ENCODE measurements around the gene ZNF662. TPM values are rescaled to one million over a fixed set of nuclear protein-coding genes. Genes with fewer than 3 reads are reported as not detected.

ZNF662 gene
- total RNA-seq, 1 donor from 2014 or later: 1.3 TPM

GRCh38 chr3:42875325-42876151 is 30.4 kb upstream of the ZNF662 start, which contains the start of gene CYP8B1:
Gene CYP8B1 (minus strand): TSS chr3:42875879. CDS start chr3:42875816, 63 bp downstream.
- no peak for DNase-seq (ENCODE audit: low read depth)
- no peak within 1 kb of the TSS for H3K4me3 ChIP-seq (ENCODE audit: low read depth, low read length)
- no peaks in the 10 kb centered on the region for H3K36me3 ChIP-seq (ENCODE audit: control insufficient read depth, insufficient read depth, low read length)
- no peak for TF ChIP-seq CTCF (IDR thresholded peaks at IDR 0.05; ENCODE audit: insufficient read depth, low read length, severe bottlenecking)
- no peak for FAIRE-seq
- H3K27me3 ChIP-seq (ENCODE audit: control insufficient read depth, insufficient read depth, low read length): peaks cover 9% of the 10 kb centered on the region

- Histone ChIP-seq H3K36me3 (ENCODE audit: control insufficient read depth, insufficient read depth, low read length) (no peaks in the 10 kb centered on the region), H3K4me3 (ENCODE audit: low read depth, low read length) (no peak overlapping the region), H3K27me3 (ENCODE audit: control insufficient read depth, insufficient read depth, low read length) (peaks cover 9% of the 10 kb centered on the region)
- FAIRE-seq (no peak), DNase-seq (ENCODE audit: low read depth) (no peak)
- TF ChIP-seq CTCF (IDR thresholded peaks at IDR 0.05; ENCODE audit: insufficient read depth, low read length, severe bottlenecking): no peak
These were observed 29.5 kb upstream of the ZNF662 start for GRCh38 chr3:42876401-42876800.

GRCh38 chr3:42876940-42877720 is 28.8 kb upstream of the ZNF662 start:
- DNase-seq (ENCODE audit: low read depth) (no peak), FAIRE-seq (no peak)
- peaks cover 9% of the 10 kb centered on the region for H3K27me3 ChIP-seq (ENCODE audit: control insufficient read depth, insufficient read depth, low read length)
- H3K4me3 ChIP-seq (ENCODE audit: low read depth, low read length): no peak overlapping the region
- H3K36me3 ChIP-seq (ENCODE audit: control insufficient read depth, insufficient read depth, low read length): no peaks in the 10 kb centered on the region
- TF ChIP-seq CTCF (IDR thresholded peaks at IDR 0.05; ENCODE audit: insufficient read depth, low read length, severe bottlenecking): no peak

- no peak for TF ChIP-seq CTCF (IDR thresholded peaks at IDR 0.05; ENCODE audit: insufficient read depth, low read length, severe bottlenecking)
- H3K36me3 ChIP-seq (ENCODE audit: control insufficient read depth, insufficient read depth, low read length): no peaks in the 10 kb centered on the region
- no peak for FAIRE-seq
- no peak overlapping the region for H3K4me3 ChIP-seq (ENCODE audit: low read depth, low read length)
- DNase-seq (ENCODE audit: low read depth): no peak
- H3K27me3 ChIP-seq (ENCODE audit: control insufficient read depth, insufficient read depth, low read length): peaks cover 9% of the 10 kb centered on the region
These were observed 28.1 kb upstream of the ZNF662 start for GRCh38 chr3:42877881-42878280.

GRCh38 chr3:42880183-42880582 is 25.8 kb upstream of the ZNF662 start:
- DNase-seq (ENCODE audit: low read depth): no peak
- Histone ChIP-seq H3K27me3 (ENCODE audit: control insufficient read depth, insufficient read depth, low read length) (peaks cover 9% of the 10 kb centered on the region), H3K36me3 (ENCODE audit: control insufficient read depth, insufficient read depth, low read length) (no peaks in the 10 kb centered on the region), H3K4me3 (ENCODE audit: low read depth, low read length) (no peak overlapping the region)
- TF ChIP-seq CTCF (IDR thresholded peaks at IDR 0.05; ENCODE audit: insufficient read depth, low read length, severe bottlenecking): no peak
- no peak for FAIRE-seq
